ENCODE measurements around the gene PCSK6.

- TF ChIP-seq, protein P1, sequence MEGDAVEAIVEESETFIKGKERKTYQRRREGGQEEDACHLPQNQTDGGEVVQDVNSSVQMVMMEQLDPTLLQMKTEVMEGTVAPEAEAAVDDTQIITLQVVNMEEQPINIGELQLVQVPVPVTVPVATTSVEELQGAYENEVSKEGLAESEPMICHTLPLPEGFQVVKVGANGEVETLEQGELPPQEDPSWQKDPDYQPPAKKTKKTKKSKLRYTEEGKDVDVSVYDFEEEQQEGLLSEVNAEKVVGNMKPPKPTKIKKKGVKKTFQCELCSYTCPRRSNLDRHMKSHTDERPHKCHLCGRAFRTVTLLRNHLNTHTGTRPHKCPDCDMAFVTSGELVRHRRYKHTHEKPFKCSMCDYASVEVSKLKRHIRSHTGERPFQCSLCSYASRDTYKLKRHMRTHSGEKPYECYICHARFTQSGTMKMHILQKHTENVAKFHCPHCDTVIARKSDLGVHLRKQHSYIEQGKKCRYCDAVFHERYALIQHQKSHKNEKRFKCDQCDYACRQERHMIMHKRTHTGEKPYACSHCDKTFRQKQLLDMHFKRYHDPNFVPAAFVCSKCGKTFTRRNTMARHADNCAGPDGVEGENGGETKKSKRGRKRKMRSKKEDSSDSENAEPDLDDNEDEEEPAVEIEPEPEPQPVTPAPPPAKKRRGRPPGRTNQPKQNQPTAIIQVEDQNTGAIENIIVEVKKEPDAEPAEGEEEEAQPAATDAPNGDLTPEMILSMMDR (IDR thresholded peaks at IDR 0.05): no peak
- TF ChIP-seq POLR2A (IDR thresholded peaks at IDR 0.05): no peak
Observed at GRCh38 chr15:101361418-101361817, 128.1 kb downstream of the PCSK6 start.

Data from uterus (tissue), 2 donors.